Uterus (tissue), 2 donors: ENCODE results near the gene FUT3.

ENCODE experiments used
- CTCF ChIP-seq, 4 experiments: fragments of 200-600 bp in 2 of 4; fragments of 450-650 bp in 2 of 4; sonication (generic) in 2 of 4; IDR thresholded peaks; one replicate each; pipeline ENCODE4 v1.5.1; 2016 to 2019; ENCODE audit warnings: antibody characterized with exemption in 4 of 4, mild to moderate bottlenecking in 2 of 4, moderate library complexity in 1 of 4
- POLR2A ChIP-seq, 2 donors: fragments of 450-650 bp; IDR thresholded peaks; one replicate each; pipeline ENCODE4 v1.6.1; 2016; ENCODE audit warnings: antibody characterized with exemption in 2 of 2, mild to moderate bottlenecking in 1 of 2, moderate library complexity in 1 of 2

GRCh38 chr19:5896365-5897076 lies 45.3 kb upstream of the FUT3 start:
- no peak for TF ChIP-seq CTCF (IDR thresholded peaks at IDR 0.05)
- no peak for TF ChIP-seq POLR2A (IDR thresholded peaks at IDR 0.05)
